Loucy (cell line): Measurements from ENCODE around the gene CRYAA.

ENCODE experiments used
- EZH2phosphoT487 ChIP-seq: fragments of 200-600 bp; IDR thresholded peaks from 2 replicates; pipeline ENCODE4 v1.6.1; 2018; ENCODE audit warnings: antibody characterized with exemption, mild to moderate bottlenecking, moderate library complexity, borderline replicate concordance
- TF ChIP-seq, protein P1 (sequence below): fragments of 200-600 bp; sonication (generic); conservative IDR thresholded peaks from 2 replicates; pipeline ENCODE4 v1.5.1; 2014; ENCODE audit warnings: mild to moderate bottlenecking, antibody characterized with exemption, low read length

DNA sequence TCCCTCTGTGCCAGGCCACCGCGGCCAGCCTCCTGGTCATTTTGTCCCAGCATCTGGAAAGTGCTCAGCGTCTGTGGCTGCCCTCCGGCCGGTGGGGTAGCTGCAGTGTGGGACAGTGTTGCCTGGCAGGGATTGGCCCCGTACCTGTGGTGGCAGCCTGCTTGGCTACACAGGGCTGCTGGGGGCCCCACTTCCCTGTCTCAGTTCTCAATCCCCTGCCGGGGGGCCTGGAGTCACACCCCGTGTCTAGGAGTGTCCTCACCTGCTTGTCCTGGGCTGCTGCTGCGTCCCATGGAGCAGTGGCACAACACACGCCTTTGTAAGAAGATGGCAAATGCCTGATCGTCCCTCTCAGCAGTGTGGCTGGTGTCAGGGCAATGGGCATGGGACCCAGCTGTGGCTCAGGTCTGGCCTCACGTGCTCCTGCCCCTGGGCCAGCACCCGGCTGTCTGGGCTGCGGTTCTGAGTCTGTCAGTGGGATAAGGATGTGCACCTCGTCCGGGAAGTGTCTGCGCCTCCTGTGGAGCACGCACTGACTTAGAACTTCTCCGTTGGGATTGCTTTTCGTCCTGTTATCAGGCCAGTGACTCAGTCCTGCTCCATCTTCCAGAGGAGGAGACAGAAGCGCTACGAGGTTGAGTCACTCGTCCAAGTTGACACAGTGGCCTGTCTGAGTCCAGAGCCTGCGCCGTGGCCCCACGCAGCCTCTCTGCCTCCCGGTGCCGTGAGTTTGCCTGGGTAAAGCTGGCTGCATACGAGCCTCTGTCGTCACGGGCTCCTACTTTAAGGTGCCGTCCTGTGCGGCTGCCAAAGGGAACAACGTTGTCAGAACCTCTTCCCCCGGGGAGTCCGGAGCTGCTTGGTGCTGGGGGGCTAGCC, 41.0 kb downstream of the CRYAA start:
- TF ChIP-seq, protein P1, sequence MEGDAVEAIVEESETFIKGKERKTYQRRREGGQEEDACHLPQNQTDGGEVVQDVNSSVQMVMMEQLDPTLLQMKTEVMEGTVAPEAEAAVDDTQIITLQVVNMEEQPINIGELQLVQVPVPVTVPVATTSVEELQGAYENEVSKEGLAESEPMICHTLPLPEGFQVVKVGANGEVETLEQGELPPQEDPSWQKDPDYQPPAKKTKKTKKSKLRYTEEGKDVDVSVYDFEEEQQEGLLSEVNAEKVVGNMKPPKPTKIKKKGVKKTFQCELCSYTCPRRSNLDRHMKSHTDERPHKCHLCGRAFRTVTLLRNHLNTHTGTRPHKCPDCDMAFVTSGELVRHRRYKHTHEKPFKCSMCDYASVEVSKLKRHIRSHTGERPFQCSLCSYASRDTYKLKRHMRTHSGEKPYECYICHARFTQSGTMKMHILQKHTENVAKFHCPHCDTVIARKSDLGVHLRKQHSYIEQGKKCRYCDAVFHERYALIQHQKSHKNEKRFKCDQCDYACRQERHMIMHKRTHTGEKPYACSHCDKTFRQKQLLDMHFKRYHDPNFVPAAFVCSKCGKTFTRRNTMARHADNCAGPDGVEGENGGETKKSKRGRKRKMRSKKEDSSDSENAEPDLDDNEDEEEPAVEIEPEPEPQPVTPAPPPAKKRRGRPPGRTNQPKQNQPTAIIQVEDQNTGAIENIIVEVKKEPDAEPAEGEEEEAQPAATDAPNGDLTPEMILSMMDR, result no peak
- no peak for TF ChIP-seq EZH2phosphoT487
